NCI-H2029 (cell line): ENCODE results near the gene FAM118B.
"Not testable (repeated sequence)": the region's sequence is repeated elsewhere in the genome, so short reads cannot be mapped to it uniquely, and the experiment has no call there.

Experiments used
- DNase-seq: peaks from one replicate; lab custom pipeline; 2025; lab: John Stamatoyannopoulos, UW

FAM118B gene

GRCh38 chr11:126268708-126269579, 57.4 kb downstream of the FAM118B start, which contains the start of the genes FOXRED1 and SRPRA:
Gene FOXRED1, plus strand, starts transcription at chr11:126269154. Its CDS starts 53 bp downstream, at chr11:126269207.
Gene SRPRA, minus strand, starts transcription at chr11:126268895. Its CDS starts 91 bp downstream, at chr11:126268804.
- DNase-seq = peak; percentile 99

DNA sequence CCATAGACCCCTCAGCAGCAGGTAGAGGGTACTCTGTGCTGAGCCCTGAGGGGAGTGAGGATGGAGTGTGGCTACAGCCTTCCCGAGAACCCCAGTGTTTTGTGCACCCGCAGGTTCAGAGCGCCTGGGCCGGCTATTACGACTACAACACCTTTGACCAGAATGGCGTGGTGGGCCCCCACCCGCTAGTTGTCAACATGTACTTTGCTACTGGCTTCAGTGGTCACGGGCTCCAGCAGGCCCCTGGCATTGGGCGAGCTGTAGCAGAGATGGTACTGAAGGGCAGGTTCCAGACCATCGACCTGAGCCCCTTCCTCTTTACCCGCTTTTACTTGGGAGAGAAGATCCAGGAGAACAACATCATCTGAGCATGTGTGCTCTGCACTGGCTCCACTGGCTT, 65.7 kb downstream of the FAM118B start:
- DNase-seq = no peak

DNA sequence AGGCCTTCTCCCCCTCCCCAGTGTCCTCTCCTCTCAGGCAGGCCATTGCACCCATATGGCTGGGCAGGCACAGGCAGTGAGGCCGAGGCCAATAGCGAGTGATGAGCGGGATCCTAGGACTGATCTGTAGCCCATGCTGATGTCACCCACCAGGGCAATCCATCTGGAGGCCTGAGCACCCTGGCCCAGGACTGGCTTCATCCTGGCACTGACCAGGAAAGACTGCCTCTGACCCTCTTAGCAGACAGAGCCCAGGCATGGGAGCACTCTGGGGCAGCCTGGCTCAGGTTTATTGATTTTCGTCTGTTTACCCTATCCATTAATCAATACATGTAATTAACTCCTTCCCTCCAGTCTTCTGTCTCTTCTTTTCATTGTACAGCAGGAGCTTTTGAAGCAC, 66.2 kb downstream of the FAM118B start:
- no peak for DNase-seq

- no peak for DNase-seq
Measured at GRCh38 chr11:126279191-126279590, 67.6 kb downstream of the FAM118B start.

DNA sequence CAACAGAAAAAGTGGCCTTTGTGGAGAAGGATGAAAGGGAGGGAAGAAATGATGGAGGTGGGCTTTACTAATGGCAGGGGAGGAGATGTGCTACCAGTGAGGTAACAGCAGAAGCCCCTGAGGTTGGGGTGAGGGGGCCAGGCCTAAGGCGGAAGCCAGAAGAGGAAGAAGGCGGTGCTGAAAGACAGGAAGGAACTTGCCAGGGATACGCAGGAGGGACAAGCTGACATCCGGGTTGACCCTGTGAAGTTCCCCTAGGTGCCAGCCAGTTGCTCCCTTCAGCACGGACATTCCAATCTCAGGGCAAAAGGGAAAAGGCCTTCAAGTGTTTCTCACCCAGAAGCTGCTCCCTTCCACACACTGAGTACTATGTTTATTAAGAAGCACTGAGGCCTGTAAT, 69.0 kb downstream of the FAM118B start:
- DNase-seq = no peak

GRCh38 chr11:126281245-126281644, 69.7 kb downstream of the FAM118B start:
- no peak for DNase-seq

DNA sequence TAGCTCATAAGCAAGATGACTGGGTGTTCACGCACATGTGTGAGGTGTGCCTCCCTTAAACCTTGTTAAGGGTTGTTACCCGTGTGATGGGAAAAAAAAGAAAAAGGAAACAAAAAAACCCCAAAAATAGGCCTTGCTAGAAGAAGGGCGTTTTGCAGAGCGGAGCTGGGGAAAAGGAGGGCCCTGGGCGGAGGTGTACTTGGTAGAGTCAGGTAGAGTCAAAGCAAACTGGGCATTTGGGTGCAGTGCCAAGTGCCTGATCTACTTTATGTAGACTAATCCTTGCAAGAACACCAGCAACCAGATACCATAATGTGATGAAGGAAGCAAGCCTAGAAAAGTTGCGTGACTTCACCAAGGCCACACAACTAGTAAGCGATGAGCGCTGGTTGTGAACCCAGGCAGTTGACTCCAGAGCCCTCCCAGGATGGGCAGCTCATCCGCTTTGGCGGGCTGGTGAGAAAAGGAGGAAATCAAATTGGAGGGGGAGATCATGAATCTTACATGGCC, 70.1 kb downstream of the FAM118B start:
- DNase-seq = no peak

GRCh38 chr11:126282361-126282735, 70.8 kb downstream of the FAM118B start:
- DNase-seq = no peak

DNA sequence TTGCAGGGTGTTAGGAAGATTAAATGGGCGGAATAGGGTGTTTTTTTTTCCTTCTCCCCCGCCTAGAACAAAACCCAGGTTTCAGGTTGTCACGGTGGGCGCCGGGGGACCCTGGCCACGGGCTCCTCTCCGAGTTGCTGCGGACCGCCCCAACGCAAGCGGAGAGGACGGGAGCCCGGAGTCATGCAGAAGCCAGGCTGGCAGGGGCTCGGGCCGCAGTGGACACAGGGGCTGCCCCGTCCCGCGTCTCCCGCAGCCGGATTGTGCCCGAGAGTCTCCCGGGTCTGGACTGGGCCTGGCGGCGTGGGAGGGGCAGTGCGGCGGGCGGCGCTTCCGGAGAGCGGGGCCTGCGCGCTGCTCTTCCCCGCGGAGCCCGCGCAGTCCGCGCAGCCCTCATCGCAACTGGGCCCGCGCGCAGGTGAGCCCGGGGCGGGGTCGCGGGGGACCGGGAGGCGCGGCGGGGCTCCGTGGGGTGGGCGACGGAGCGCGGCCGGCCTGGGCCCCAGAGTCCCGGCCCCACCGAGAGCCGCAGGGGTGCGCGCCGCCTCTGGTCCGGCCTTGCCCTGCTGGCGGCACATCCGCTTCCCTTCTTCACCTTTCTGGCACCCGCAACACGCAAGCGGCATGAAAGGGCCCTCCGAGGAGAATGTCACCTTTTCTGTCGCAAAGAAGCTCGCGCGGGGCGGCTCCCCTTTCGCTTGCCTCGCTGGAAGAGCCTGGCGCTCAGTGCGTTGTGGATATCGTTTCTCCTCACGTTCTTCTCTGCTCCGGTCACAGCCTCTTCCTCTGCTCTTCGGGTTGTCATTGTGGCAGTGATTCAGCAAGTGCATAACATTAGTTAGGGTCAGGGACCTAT, 71.4 kb downstream of the FAM118B start, which contains the start of gene TIRAP:
Gene TIRAP (plus strand): TSS at position 358 of the 856 bp plus-strand sequence. CDS start 7,802 bp downstream, outside the sequence.
- DNase-seq = peak; percentile 51

DNA sequence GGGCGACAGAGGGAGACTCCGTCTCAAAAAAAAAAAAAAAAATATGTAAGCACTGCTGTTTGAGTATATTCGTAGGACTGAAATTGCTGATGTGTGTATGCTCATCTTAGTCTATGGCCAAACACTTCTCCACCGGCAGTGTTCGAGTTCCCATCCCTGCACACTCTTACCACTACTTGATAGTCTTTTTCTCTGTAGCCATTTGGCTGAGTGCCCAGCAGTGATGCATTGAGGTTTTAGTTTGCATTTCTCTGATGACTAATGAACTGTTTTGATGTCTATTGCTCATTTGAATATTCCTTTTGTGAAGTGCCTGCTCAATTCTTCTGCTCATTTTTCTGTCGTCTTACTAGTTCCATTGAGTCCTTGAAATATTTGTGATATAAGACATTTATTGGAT, 73.2 kb downstream of the FAM118B start:
- peak; percentile 86 for DNase-seq

- DNase-seq = no peak
Measured at GRCh38 chr11:126288237-126288636, 76.7 kb downstream of the FAM118B start.

DNA sequence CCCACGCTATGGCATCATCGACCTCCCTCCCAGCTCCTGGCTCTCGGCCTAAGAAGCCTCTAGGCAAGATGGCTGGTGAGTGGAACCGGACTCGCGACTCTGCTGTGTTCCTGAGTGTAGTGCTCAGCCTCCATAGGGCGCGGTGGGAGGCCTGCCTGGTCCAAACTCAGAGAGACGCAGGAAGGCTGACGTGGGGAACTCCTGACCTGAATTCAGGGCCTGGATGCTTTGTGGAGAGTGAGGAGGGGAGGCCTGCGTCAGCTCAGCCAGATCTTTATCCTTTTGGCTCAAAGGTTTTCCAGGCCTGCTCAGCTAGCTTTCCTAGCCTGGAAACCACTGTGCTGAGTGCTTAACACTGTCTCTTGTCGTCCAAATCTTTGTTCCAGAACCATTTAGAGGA, 79.3 kb downstream of the FAM118B start:
- no peak for DNase-seq

DNA sequence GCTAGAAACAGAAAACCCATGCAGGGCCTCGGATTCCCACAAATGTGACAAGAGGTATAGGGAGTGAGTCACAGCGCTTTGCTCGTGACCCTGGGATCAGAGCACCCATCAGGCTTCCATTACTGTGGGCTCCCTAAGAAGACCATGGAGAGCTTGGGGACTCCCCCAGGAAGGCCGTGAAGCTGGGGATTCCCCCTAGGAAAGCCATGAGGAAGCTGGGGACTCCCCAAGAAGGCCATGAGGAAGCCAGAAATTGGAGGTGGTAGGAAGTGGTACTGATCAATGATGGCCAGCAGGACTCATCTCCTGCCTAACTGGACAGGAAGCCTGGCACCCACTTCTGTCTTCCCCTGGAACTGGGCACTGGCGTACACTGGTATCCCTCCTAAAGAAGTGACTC, 82.1 kb downstream of the FAM118B start:
- no peak for DNase-seq

DNA sequence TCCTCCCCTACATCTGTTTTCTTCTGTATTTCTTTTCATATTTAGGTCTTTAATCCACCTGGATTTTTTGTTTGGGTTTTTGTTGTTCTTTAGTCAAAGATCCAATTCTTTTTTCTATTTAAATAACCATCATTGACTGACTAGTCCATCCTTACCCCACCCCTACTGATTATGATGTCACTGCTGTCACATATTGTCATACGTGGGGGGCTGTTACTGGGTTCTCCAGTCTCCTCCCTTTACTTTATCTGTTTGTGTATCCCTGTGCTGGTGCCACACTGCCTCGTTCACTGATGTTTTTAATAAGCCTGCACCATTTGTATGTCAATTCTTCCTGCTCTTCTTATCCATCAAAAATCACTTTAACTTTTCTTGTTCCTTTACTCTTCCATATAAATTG, 85.4 kb downstream of the FAM118B start:
- DNase-seq = no peak

DNA sequence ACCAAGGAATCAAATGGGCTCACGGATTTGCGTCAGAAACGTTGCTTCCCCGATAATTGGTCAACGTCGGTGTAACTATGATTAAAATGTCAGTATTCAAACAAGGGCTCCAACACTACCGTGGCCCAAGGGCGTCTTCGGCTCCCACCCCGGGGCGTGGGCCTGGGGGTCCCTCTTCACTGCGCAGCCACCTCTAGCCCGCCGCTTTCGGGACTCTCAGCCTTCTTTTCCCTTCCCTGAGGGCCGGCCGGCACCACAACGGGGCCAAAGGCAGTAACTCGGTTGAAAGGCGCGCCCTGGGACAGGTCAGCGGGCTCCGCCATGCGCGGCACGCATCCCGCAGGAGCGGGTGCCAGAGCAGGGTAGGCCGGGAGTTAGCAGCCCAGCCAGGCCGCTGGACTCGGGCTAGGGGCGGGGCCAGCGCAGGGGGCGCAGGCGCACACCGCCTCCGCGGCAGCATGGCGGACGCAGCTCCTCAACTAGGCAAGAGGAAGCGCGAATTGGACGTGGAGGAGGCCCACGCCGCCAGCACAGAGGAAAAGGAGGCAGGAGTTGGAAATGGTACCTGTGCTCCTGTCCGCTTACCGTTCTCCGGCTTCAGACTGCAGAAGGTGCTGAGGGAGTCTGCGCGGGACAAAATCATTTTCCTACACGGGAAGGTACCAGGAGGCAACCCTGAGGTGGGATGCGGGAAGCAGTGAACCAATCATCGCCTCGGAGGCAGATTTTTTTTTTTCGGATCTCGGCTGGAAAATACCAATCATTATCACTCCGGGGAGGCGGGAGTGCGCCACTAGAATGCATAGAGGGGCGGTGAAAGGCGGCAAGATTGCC, 92.3 kb downstream of the FAM118B start, which contains the start of gene DCPS:
Gene DCPS (plus strand): TSS at position 438 of the 834 bp plus-strand sequence. CDS start 21 bp downstream, at position 459.
- peak; percentile 77 for DNase-seq

DNA sequence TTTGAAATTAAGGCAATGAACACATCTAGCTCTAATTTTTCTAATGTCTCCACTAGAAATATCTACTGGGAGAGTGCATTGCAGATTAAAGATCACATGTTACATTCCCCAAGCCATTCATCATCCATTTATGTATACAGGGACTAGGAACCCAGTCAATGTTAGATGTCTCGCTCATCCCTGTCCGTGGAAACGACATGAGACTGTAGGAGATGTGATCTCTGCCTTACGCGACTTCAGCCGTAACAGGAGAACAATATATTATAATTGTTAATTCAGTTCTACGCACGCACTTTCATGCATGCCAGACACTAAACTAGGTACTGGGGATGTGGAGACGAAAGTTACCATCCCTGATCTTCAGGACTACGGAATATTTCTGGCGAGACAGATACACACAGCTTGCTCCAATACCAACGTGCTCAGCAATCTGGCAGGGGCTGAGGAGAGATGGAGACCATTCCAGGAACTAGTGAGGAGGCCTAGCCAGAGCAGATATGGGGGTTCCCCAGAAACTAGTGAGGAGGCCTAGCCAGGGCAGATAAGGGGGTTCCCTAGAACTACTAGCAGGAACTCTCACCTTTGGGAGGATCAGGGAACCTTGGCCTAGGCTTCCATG, 93.0 kb downstream of the FAM118B start:
- DNase-seq = no peak

DNA sequence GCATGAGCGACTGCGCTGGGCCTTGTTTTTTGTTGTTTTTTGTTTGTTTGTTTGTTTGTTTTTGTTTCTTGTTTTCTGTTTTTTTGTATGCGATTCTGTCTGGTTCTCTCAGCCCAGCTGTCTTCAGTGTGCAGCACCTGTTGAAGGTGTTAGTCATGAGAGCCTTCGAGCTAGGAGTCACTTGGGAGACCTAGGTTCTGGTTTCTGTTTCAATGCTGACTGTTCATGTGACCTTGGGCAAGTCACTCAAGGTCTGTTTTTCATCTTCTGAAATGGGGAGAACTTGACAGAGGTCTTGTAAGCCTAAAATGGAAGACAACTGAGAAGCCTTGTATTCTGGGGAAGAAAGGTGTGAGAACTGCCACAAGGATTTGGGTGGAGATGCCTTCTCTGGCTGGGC, 94.1 kb downstream of the FAM118B start:
- DNase-seq = no peak

GRCh38 chr11:126307706-126308105, 96.1 kb downstream of the FAM118B start:
- DNase-seq = no peak

GRCh38 chr11:126308271-126308671, 96.7 kb downstream of the FAM118B start:
- DNase-seq = no peak

DNA sequence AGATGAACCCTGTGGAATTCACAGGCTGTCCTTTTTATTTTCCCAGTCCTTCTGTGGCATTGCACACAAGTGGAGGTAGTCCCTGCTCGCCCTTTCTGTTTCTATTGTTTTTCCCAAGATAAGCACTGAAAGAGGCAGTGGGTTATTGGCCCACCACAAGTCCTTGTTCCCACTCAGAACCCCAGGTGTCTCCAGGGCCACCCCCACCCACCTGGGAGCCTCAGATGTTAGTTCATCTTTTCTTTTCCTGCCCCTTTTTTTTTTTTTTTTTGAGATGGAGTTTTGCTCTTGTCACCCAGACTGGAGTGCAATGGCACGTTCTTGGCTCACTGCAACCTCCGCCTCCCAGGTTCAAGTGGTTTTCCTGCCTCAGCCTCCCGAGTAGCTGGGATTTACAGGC, 97.2 kb downstream of the FAM118B start:
- not testable (repeated sequence) for DNase-seq
